B cell (primary cell): ENCODE results near the gene CCL28. TPM values are rescaled to one million over a fixed set of nuclear protein-coding genes. Genes with fewer than 3 reads are reported as not detected.

Source experiments
- ATAC-seq: fragments of 200-7000 bp; cut with Tn5 transposase; one replicate; pipeline ENCODE4 v1.10.0; 2021; ENCODE audit warnings: low read depth, mild to moderate bottlenecking, moderate number of reproducible peaks, moderate library complexity
- CTCF ChIA-PET: fragments of 350-600 bp; sonication (Branson Sonifier 250); formaldehyde crosslinking; loops from one replicate; lab custom pipeline; 2021; ENCODE audit warnings: antibody characterized with exemption, inconsistent platforms; lab: Charles Lee
- POLR2A ChIA-PET: fragments of 350-600 bp; sonication (Branson Sonifier 250); formaldehyde crosslinking; loops from one replicate; lab custom pipeline; 2021; ENCODE audit warnings: antibody characterized with exemption; lab: Charles Lee
- DNase-seq: peaks from one replicate; pipeline ENCODE4 v3.0.0; 2013
- H2AFZ ChIP-seq: 2 replicates; pipeline ENCODE4 v1.6.1; 2012; ENCODE audit warnings: mild to moderate bottlenecking, low read depth, low read length; ENCODE audit not compliant: insufficient read depth, poor library complexity, severe bottlenecking
- H3K27ac ChIP-seq, 2 donors: 1 replicate in 1 of 2; 2 replicates in 1 of 2; pipeline ENCODE4 v1.5.1; 2012 to 2013; ENCODE audit warnings: low read length in 2 of 2, mild to moderate bottlenecking in 2 of 2, moderate library complexity in 1 of 2
- H3K27me3 ChIP-seq, 4 experiments: fragments of 200-600 bp in 1 of 4; sonication (generic) in 1 of 4; replicated peaks in 1 of 4; 1 replicate in 2 of 4; 2 replicates in 2 of 4; pipeline versions ENCODE4 v1.6.1 to v1.7.0; 2013 to 2016; ENCODE audit warnings: low read length in 3 of 4, mild to moderate bottlenecking in 2 of 4, mixed read lengths in 1 of 4, moderate library complexity in 1 of 4; ENCODE audit not compliant: insufficient read depth in 4 of 4, control insufficient read depth in 3 of 4; ENCODE audit errors: control extremely low read depth in 1 of 4
- H3K36me3 ChIP-seq, 2 experiments: replicated peaks in 1 of 2; 1 replicate in 1 of 2; 2 replicates in 1 of 2; pipeline versions ENCODE4 v1.6.1 to v1.7.1; 2013; ENCODE audit warnings: low read length in 1 of 2; ENCODE audit not compliant: insufficient read depth in 2 of 2, control insufficient read depth in 1 of 2; ENCODE audit errors: control extremely low read depth in 1 of 2, extremely low read depth in 1 of 2
- H3K4me1 ChIP-seq, 2 donors: fragments of 200-600 bp in 1 of 2; sonication (generic) in 1 of 2; 1 replicate in 1 of 2; 2 replicates in 1 of 2; pipeline versions ENCODE4 v1.5.1 to v1.6.1; 2013 to 2017; ENCODE audit warnings: low read length in 2 of 2; ENCODE audit not compliant: control insufficient read depth in 2 of 2, insufficient read depth in 2 of 2
- H3K4me2 ChIP-seq: replicated peaks from 2 replicates; pipeline ENCODE3; 2012; ENCODE audit warnings: mild to moderate bottlenecking, low read depth, low read length; ENCODE audit not compliant: poor library complexity, severe bottlenecking
- H3K4me3 ChIP-seq, 5 experiments: fragments of 200-600 bp in 1 of 5; sonication (generic) in 1 of 5; 1 replicate in 3 of 5; 2 replicates in 2 of 5; pipeline versions ENCODE4 v1.5.1 to v1.7.0; 2011 to 2016; ENCODE audit warnings: low read length in 4 of 5, mild to moderate bottlenecking in 4 of 5, low read depth in 2 of 5, control low read depth in 1 of 5, moderate library complexity in 1 of 5; ENCODE audit not compliant: insufficient read depth in 1 of 5; ENCODE audit errors: control extremely low read depth in 1 of 5, extremely low read depth in 1 of 5
- H3K79me2 ChIP-seq: fragments of 200-600 bp; sonication (generic); one replicate; pipeline ENCODE4 v1.6.0; 2016; ENCODE audit warnings: low read length; ENCODE audit not compliant: control insufficient read depth, insufficient read depth
- H3K9ac ChIP-seq: fragments of 200-600 bp; sonication (generic); 2 replicates; pipeline ENCODE4 v1.6.1; 2017; ENCODE audit warnings: mild to moderate bottlenecking, low read length, moderate library complexity
- H3K9me3 ChIP-seq, 3 donors: one replicate each; pipeline versions ENCODE4 v1.6.1 to v1.7.1; 2013; ENCODE audit warnings: low read length in 2 of 3; ENCODE audit not compliant: control insufficient read depth in 2 of 3, insufficient read depth in 1 of 3; ENCODE audit errors: control extremely low read depth in 1 of 3
- H4K20me1 ChIP-seq: 2 replicates; pipeline ENCODE4 v1.6.0; 2012; ENCODE audit warnings: mild to moderate bottlenecking, low read length; ENCODE audit not compliant: insufficient read depth, control insufficient read depth, poor library complexity, severe bottlenecking
- H3K27ac Mint-ChIP-seq: one replicate; pipeline ENCODE4 v1.8.0; 2021; ENCODE audit warnings: mixed read lengths
- H3K27me3 Mint-ChIP-seq: one replicate; pipeline ENCODE4 v1.8.0; 2021; ENCODE audit warnings: mixed read lengths
- H3K4me1 Mint-ChIP-seq: one replicate; pipeline ENCODE4 v1.8.0; 2021; ENCODE audit warnings: mixed read lengths
- H3K4me3 Mint-ChIP-seq: one replicate; pipeline ENCODE4 v1.8.0; 2021; ENCODE audit warnings: mixed read lengths
- H3K9me3 Mint-ChIP-seq: one replicate; pipeline ENCODE4 v1.8.0; 2022; ENCODE audit warnings: mixed read lengths; ENCODE audit not compliant: insufficient read depth
- EZH2 ChIP-seq: IDR thresholded peaks from 2 replicates; pipeline ENCODE4 v1.6.1; 2012; ENCODE audit warnings: borderline replicate concordance, low read depth, mild to moderate bottlenecking, moderate library complexity, low read length; ENCODE audit not compliant: insufficient read depth, poor library complexity, severe bottlenecking
- WGBS: methylation state at CpG from one replicate; pipeline ENCODE4 v1.1.5; 2013; ENCODE audit warnings: missing lambda C conversion rate; ENCODE audit not compliant: insufficient coverage; 5-methylcytosine and 5-hydroxymethylcytosine counted together
- intact Hi-C: fragments of 100-400 bp; cut with micrococcal nuclease; formaldehyde crosslinking; loops from one replicate; pipeline ENCODE4 v1.10.0; 2022
- polyA plus RNA-seq: library from polyadenylated mRNA; depleted of rRNA; stranded (reverse); fragments of >200 nt; gene quantifications from 2 replicates; pipeline ENCODE4 v1.2.3, GENCODE V29; 2012
- total RNA-seq, 2 donors: library from RNA; stranded (reverse); fragments of 120-200 nt in 1 of 2; gene quantifications; 1 replicate in 1 of 2; 2 replicates in 1 of 2; pipeline versions ENCODE4 v1.2.3 to v1.2.4, GENCODE V29; 2013 to 2022
- TF ChIP-seq, protein P1 (sequence below): fragments of 200-600 bp; IDR thresholded peaks from one replicate; pipeline ENCODE4 v1.8.0; 2022; ENCODE audit warnings: antibody characterized with exemption, mild to moderate bottlenecking

CCL28 gene
- total and polyA plus RNA-seq, 2 donors (not counting 1 experiment from before 2014, with no cell fraction given) = 18.6 to 18.7 TPM

DNA sequence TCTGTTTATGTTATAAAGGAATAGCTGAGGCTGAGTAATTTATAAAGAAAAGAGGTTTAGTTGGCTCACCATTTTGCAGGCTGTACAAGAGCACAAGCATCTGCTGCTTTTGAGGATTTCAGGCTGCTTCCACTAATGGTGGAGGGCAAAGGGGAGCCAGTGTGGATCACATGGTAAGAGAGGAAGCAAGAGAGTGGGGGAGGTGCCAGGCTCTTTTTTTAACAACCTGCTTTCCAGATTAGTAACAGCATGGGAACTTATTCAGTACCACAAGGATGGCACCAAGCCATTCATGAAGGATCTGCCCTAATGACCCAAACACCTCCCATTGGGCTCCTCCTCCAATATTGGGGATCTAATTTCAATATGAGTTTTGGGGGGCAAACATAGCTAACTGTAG lies 40.4 kb downstream of the CCL28 start:
- H3K4me1 Mint-ChIP-seq = no peaks in the 10 kb centered on the region
- H3K4me2 ChIP-seq = no peak overlapping the region
- H2AFZ ChIP-seq = no peak overlapping the region
- H3K4me1 ChIP-seq = no peaks in the 10 kb centered on the region
- H3K27ac ChIP-seq = no peak overlapping the region
- H3K27ac Mint-ChIP-seq = no peak overlapping the region
- DNase-seq (no peak), ATAC-seq (no peak)
- H3K4me3 Mint-ChIP-seq = no peak overlapping the region
- H3K9me3 ChIP-seq = peaks cover 0 to 10% (median 0%) of the 10 kb centered on the region in 3 donors
- ChIA-PET POLR2A (no interaction called here), CTCF (no interaction called here)
- H3K9me3 Mint-ChIP-seq = peaks cover 4% of the 10 kb centered on the region
- H3K27me3 ChIP-seq = no peaks in the 10 kb centered on the region
- no peak overlapping the region for H3K9ac ChIP-seq
- H3K27me3 Mint-ChIP-seq = no peaks in the 10 kb centered on the region
- no peaks in the 10 kb centered on the region for H4K20me1 ChIP-seq
- TF ChIP-seq, protein P1, sequence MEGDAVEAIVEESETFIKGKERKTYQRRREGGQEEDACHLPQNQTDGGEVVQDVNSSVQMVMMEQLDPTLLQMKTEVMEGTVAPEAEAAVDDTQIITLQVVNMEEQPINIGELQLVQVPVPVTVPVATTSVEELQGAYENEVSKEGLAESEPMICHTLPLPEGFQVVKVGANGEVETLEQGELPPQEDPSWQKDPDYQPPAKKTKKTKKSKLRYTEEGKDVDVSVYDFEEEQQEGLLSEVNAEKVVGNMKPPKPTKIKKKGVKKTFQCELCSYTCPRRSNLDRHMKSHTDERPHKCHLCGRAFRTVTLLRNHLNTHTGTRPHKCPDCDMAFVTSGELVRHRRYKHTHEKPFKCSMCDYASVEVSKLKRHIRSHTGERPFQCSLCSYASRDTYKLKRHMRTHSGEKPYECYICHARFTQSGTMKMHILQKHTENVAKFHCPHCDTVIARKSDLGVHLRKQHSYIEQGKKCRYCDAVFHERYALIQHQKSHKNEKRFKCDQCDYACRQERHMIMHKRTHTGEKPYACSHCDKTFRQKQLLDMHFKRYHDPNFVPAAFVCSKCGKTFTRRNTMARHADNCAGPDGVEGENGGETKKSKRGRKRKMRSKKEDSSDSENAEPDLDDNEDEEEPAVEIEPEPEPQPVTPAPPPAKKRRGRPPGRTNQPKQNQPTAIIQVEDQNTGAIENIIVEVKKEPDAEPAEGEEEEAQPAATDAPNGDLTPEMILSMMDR = no peak
- TF ChIP-seq EZH2 = no peak
- intact Hi-C loops = no loop called here
- H3K4me3 ChIP-seq = no peak overlapping the region
- peaks cover 0 to 11% of the 10 kb centered on the region in 2 experiments for H3K36me3 ChIP-seq
- H3K79me2 ChIP-seq = no peaks in the 10 kb centered on the region

DNA sequence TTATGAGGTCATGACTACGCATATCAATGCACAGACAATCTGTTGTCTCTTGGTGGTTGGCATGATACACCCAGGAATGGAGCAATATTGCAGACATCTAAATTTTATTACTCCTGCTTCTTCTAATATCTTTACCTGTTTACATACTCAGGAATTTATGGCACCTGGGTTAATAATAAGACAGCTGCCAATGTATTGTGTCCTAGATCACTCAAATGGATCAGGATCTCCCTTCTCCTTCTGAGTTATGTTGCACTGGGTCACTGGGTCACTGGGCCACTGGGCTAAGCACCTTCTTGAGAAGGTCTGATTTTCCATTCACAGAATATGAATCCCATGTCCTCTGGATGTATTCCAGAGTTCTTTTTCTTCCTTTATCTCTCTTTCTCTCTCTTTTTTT lies 41.8 kb downstream of the CCL28 start:
- TF ChIP-seq, protein P1 = no peak
- TF ChIP-seq EZH2 = no peak

More for the DNA sequence above, 41.8 kb downstream of the CCL28 start:
- 100% methylated on average over 1 of the region's 1 CpG for WGBS
- no peak overlapping the region for H3K9ac ChIP-seq
- Mint-ChIP-seq H3K4me1 (no peaks in the 10 kb centered on the region), H3K27me3 (no peaks in the 10 kb centered on the region), H3K9me3 (peaks cover 4% of the 10 kb centered on the region), H3K4me3 (no peak overlapping the region), H3K27ac (no peak overlapping the region)
- no peaks in the 10 kb centered on the region for H3K79me2 ChIP-seq
- no peaks in the 10 kb centered on the region for H3K4me1 ChIP-seq
- H3K36me3 ChIP-seq = peaks cover 0 to 2% of the 10 kb centered on the region in 2 experiments
- H2AFZ ChIP-seq = no peak overlapping the region
- DNase-seq (no peak), ATAC-seq (no peak)
- no peak overlapping the region for H3K4me3 ChIP-seq
- no peak overlapping the region for H3K4me2 ChIP-seq
- intact Hi-C loops = no loop called here
- ChIA-PET POLR2A (no interaction called here), CTCF (no interaction called here)
- peaks cover 0 to 10% (median 0%) of the 10 kb centered on the region in 3 donors for H3K9me3 ChIP-seq
- H3K27ac ChIP-seq = no peak overlapping the region
- no peaks in the 10 kb centered on the region for H3K27me3 ChIP-seq
- no peaks in the 10 kb centered on the region for H4K20me1 ChIP-seq
